Memory B cell (primary cell): Measurements from ENCODE around the gene GPALPP1.
A peak's percentile ranks its signal among the peaks of the same experiment; 100 is the strongest.
"Not testable (repeated sequence)": the region's sequence is repeated elsewhere in the genome, so short reads cannot be mapped to it uniquely, and the experiment has no call there.

Experiments used
- ATAC-seq: fragments of 150-1000 bp; cut with Tn5 transposase; 2 replicates; pipeline ENCODE4 v1.10.0; 2021; ENCODE audit warnings: low read depth, mild to moderate bottlenecking, moderate library complexity
- DNase-seq, 2 donors: peaks; one replicate each; pipeline ENCODE4 v3.0.0; 2022; ENCODE audit warnings: low spot score in 2 of 2
- H3K27ac Mint-ChIP-seq: one replicate; pipeline ENCODE4 v1.8.0; 2022; ENCODE audit warnings: mild to moderate bottlenecking, moderate library complexity, mixed read lengths
- H3K27me3 Mint-ChIP-seq: one replicate; pipeline ENCODE4 v1.8.0; 2022; ENCODE audit warnings: mixed read lengths
- H3K36me3 Mint-ChIP-seq: one replicate; pipeline ENCODE4 v1.8.0; 2022; ENCODE audit warnings: mild to moderate bottlenecking, mixed read lengths
- H3K4me1 Mint-ChIP-seq: one replicate; pipeline ENCODE4 v1.8.0; 2022; ENCODE audit warnings: mixed read lengths
- H3K4me3 Mint-ChIP-seq: one replicate; pipeline ENCODE4 v1.8.0; 2022; ENCODE audit warnings: mild to moderate bottlenecking, moderate library complexity, mixed read lengths
- H3K9me3 Mint-ChIP-seq: one replicate; pipeline ENCODE4 v1.8.0; 2022; ENCODE audit warnings: mixed read lengths

The GPALPP1 gene, protein sequence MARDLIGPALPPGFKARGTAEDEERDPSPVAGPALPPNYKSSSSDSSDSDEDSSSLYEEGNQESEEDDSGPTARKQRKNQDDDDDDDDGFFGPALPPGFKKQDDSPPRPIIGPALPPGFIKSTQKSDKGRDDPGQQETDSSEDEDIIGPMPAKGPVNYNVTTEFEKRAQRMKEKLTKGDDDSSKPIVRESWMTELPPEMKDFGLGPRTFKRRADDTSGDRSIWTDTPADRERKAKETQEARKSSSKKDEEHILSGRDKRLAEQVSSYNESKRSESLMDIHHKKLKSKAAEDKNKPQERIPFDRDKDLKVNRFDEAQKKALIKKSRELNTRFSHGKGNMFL

DNA sequence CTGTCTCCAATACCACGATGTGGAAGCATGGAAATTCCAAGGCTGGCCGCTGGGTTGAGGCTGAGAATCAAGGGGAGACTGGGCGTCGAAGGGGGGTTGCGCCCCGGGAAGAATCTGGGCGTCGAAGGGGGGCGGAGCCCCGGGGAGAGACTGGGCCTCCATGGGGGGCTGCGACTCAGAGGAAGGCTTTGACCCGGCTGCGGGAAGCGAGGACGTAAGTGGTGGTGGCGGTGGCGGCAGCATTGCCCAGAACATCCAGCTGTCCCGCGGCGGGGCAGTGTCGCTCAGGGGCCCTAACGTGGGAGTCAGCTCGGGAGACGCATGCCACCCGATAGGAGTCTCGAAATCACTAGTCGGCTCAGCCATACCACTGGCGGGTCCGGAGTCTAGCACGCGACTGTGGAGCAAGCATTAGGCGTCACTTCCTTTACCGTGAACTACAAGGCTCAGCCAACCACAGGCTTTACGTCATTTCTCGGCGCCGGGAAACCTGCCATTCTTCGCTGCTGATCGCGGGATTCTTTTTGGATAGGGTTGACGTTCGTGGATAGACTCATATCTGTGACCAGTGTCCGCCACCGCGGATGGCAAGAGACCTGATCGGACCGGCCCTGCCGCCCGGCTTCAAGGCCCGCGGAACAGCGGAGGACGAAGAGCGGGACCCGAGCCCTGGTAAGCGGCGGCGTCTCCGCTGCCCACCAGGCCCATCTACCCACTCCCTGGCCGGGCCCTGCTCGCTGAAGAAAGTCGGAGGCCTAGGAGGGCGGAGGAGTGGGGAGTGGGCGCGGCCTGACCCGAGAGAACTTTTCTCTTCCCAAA, at the start of gene GPALPP1, which contains the start of gene NUFIP1:
TSS of gene GPALPP1 (plus strand) at position 468 of the 819 bp plus-strand sequence. CDS start at position 585, 117 bp downstream.
TSS of gene NUFIP1 (minus strand) at position 401 of the 819 bp plus-strand sequence. CDS start at position 366, 35 bp downstream.
- peak within 1 kb of the TSS; percentile 98 for H3K27ac Mint-ChIP-seq
- DNase-seq = peak; percentile 82 to 84
- H3K4me3 Mint-ChIP-seq = peak within 1 kb of the TSS; percentile 98
- peak; percentile 96 for ATAC-seq
- H3K27me3 Mint-ChIP-seq = no peaks in the 10 kb centered on the region
- no peaks in the 10 kb centered on the region for H3K9me3 Mint-ChIP-seq
- H3K36me3 Mint-ChIP-seq = peaks cover 8% of the 10 kb centered on the region
- H3K4me1 Mint-ChIP-seq = peaks cover 27% of the 10 kb centered on the region

DNA sequence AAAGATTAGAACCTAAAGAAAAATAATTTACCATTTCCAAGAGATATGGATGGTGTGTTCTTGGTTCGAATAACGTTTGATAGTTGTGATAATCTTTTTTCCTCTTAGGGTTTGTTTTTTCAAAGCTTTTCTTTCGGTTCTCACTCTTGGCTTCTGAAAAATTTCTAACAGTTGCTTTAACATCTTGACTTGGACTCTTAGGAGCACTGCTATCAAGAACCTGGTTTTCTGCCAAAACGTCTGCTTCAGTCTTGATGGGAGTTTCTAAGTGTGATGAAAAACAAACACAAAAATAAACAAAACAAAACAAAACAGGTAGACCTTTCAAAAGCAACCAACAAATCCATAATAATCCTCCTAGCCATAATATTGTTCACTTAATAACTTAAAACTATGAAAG, 45.9 kb upstream of the GPALPP1 start:
- H3K36me3 Mint-ChIP-seq, DNase-seq, H3K4me3 Mint-ChIP-seq, H3K27me3 Mint-ChIP-seq, ATAC-seq, H3K4me1 Mint-ChIP-seq, H3K9me3 Mint-ChIP-seq, H3K27ac Mint-ChIP-seq: not testable (repeated sequence)

DNA sequence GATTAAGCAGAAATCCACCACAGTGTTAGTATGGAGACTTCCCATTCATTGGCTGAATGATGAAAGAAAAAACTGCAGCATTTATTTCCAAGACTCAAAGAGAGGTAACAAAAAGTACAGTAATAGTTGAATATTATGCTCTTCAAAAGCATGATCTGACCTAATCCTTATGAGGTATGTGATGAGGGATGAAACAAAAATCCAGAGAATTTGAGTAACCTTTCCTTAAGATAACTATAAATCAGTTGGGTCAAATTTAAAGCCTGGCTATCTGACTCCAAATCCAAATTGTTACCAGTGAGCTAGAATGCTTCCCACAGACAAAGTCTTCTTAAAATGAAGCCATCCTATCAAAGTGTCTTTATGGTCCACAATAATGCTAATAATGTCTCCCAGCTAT, 38.2 kb upstream of the GPALPP1 start:
- Mint-ChIP-seq H3K27me3 (no peaks in the 10 kb centered on the region), H3K9me3 (no peaks in the 10 kb centered on the region), H3K27ac (no peak overlapping the region), H3K4me3 (no peak overlapping the region), H3K36me3 (peaks cover 8% of the 10 kb centered on the region), H3K4me1 (no peaks in the 10 kb centered on the region)
- ATAC-seq = no peak
- DNase-seq = no peak

DNA sequence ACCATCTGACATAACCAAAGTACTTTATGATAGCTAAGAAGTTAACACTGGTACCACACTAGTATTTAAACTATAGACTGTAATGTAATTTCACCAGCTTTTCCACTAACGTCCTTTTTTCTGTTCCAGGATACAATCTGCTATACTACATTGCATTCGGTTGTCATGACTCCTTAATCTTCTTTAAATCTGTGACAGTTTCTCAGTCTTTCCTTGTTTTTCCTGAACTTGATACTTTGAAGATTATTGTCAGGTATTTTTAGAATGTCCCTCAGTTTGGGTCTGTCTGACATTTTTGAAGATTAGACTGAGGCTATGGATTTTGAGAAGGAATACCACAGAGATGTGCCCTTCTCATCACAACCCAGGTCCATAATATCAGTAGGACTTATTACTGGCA, 36.7 kb upstream of the GPALPP1 start:
- DNase-seq = no peak
- no peak for ATAC-seq
- Mint-ChIP-seq H3K9me3 (no peaks in the 10 kb centered on the region), H3K27me3 (no peaks in the 10 kb centered on the region), H3K36me3 (peaks cover 8% of the 10 kb centered on the region), H3K4me1 (no peaks in the 10 kb centered on the region), H3K27ac (no peak overlapping the region), H3K4me3 (no peak overlapping the region)

DNA sequence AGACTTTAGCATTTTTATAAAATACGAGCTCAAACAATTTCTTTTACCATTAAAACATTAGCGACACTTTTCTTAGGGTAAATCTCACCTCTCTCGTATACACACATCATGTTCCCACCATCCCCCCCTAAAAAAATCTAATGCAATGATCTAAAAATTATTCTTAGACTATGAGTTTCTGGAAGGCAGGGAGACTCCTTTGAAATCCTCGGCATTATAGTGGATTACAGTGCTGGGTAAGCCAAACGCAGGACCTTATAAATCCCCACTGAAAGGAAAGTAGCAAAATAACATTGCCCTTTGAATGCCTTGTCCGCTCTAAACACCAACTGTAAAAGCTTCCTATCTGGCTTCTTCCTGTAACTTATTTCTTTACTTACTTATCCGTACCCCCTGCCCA, 35.1 kb upstream of the GPALPP1 start:
- Mint-ChIP-seq H3K4me3 (no peak overlapping the region), H3K4me1 (no peaks in the 10 kb centered on the region), H3K27ac (no peak overlapping the region), H3K36me3 (peaks cover 7% of the 10 kb centered on the region), H3K27me3 (no peaks in the 10 kb centered on the region), H3K9me3 (no peaks in the 10 kb centered on the region)
- DNase-seq (no peak), ATAC-seq (no peak)

DNA sequence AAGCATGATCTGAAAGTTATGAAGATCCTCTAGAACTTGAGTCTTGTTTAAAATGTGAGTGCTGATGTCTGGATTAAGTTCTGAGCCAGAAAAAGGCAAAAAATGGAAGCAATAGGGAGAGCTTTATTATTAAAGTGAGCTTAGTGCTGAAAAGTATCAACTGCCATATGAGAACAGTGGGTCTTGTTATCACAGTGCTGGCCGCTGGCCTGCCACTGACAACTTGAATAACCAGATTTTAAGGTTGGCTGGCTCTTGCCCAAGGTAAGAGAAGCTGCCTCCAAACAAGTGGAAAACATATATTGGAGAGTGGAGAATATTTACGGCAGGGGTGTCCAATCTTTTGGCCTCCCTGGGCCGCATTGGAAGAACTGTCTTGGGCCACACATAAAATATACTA, 33.9 kb upstream of the GPALPP1 start:
- ATAC-seq = no peak
- H3K4me1 Mint-ChIP-seq = no peaks in the 10 kb centered on the region
- no peak for DNase-seq
- H3K27me3 Mint-ChIP-seq = no peaks in the 10 kb centered on the region
- no peaks in the 10 kb centered on the region for H3K9me3 Mint-ChIP-seq
- H3K4me3 Mint-ChIP-seq = no peak overlapping the region
- peaks cover 6% of the 10 kb centered on the region for H3K36me3 Mint-ChIP-seq
- H3K27ac Mint-ChIP-seq = no peak overlapping the region

DNA sequence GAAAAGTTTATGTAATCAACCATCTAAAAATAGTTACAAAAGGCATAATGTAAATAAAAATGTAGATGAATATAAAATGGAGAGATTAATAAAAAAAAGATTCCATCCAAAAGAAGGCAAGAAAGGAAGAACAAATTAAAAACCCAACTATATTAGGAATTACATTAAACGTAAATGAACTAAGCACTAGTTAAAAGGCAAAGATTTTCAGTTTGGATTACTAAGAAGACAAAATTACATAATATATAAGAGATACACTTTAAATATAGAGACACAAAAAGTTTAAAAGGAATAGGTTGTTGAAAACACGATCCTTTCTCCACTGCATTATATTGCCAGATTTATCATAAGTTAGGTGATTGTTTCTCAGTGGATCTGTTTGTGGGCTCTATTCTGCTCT, 27.3 kb upstream of the GPALPP1 start:
- H3K27me3 Mint-ChIP-seq = no peaks in the 10 kb centered on the region

DNA sequence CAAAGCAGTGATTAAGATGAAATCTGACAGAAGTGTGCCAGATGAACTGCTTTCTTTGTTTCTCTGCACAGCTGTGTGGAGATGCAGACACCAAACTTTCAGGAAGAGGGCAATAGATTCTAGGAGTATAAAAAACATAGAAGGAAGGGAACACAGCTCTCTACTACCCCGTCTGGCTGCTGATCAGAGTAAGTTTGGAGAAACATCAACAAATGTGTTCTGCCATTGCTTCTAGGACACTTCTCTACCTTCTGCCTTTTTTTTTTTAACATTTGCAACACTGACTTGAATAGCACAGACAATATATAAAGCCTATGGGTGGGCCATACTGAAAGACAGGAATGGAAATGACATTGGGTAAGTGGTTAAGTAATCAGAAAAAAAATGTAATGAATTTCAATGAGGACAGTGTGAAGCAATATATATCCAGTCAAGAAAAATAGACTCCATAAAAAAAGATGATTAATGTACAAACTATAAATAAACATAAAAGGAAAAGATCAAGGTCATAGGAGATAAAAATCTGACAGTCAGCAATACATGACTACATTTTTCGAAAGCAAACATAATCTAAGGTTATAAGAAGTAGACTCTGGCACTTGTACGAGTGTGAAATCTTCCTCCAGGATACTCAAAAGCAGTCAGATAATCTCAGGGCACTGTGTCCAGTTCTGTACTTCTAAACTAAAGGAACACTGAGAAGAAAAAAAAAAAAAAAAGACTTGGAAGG, 21.5 kb upstream of the GPALPP1 start:
- no peak overlapping the region for H3K4me3 Mint-ChIP-seq
- H3K36me3 Mint-ChIP-seq = peaks cover 27% of the 10 kb centered on the region
- no peaks in the 10 kb centered on the region for H3K9me3 Mint-ChIP-seq
- DNase-seq = no peak
- H3K27ac Mint-ChIP-seq = peak overlapping the region; percentile 31
- no peaks in the 10 kb centered on the region for H3K4me1 Mint-ChIP-seq
- H3K27me3 Mint-ChIP-seq = no peaks in the 10 kb centered on the region
- ATAC-seq = no peak

More for the DNA sequence above, 27.3 kb upstream of the GPALPP1 start:
- Mint-ChIP-seq H3K4me1 (no peaks in the 10 kb centered on the region), H3K27ac (no peak overlapping the region), H3K36me3 (peaks cover 37% of the 10 kb centered on the region), H3K4me3 (no peak overlapping the region), H3K9me3 (peaks cover 7% of the 10 kb centered on the region)
- ATAC-seq (no peak), DNase-seq (no peak)

DNA sequence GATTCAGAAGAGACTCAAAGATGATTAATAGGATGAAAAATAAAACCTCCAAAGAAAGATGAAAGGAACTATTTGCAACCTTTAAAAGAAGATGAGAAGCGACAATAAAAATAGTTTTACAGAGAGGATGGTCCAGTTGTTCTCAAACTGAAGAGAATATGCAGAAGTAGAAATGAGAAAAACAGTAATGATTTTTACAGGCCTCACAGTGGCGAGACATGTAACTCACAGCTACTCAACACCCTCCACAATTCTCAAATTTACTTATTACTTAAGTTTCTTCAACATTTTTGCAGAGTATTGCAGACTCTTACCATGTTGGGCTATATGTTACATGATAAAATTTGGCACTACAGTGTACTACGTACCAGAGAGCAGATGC, 20.9 kb upstream of the GPALPP1 start:
- Mint-ChIP-seq H3K9me3 (no peaks in the 10 kb centered on the region), H3K4me1 (no peaks in the 10 kb centered on the region), H3K36me3 (peaks cover 23% of the 10 kb centered on the region), H3K4me3 (no peak overlapping the region), H3K27ac (peak overlapping the region; percentile 31), H3K27me3 (no peaks in the 10 kb centered on the region)
- DNase-seq (no peak), ATAC-seq (no peak)

DNA sequence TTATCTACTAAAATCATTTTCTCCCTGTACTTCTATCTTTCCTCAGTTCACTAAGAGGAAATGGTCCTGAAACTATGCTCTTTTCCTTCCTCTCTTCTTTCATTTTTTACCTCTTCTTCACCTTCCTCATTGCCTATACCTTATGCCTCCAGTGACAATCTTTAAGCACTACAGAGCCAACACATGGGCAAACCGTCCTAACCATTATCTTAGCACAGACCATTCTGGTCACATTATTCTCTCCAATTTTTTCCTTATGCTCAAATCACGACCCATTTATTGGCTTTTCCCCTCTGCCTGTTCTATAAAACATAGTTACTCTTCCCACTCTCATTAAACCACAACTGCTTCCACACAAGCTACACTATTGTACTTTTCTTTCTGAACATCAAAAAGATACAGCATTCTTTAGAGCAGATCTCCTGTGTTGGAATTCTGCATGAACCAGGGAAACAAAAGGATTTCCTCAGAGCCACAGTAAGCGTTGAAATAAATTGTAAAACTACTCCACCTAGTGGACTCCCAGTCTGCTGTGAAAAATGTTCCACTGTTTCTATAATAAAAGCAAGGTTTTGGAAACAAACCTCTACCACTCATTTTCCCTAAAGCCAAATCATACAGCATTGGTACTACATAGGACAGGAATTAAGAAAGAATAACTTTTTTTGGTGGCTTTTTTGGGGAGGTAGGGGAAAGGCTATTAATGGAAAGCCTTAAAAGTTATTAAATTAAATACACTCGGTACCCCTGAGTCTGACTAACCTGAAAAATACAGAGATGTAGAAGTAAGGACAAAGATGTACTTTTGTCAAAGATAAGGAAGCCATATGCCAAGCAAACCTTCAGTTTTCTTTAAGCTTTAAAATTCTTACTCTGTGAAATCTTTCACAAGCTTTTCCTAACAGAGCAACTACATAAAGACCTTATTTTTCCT, 19.5 kb upstream of the GPALPP1 start:
- Mint-ChIP-seq H3K27me3 (no peaks in the 10 kb centered on the region), H3K9me3 (no peaks in the 10 kb centered on the region), H3K4me1 (no peaks in the 10 kb centered on the region), H3K27ac (no peak overlapping the region), H3K36me3 (peaks cover 15% of the 10 kb centered on the region), H3K4me3 (no peak overlapping the region)
- ATAC-seq (no peak), DNase-seq (no peak)

DNA sequence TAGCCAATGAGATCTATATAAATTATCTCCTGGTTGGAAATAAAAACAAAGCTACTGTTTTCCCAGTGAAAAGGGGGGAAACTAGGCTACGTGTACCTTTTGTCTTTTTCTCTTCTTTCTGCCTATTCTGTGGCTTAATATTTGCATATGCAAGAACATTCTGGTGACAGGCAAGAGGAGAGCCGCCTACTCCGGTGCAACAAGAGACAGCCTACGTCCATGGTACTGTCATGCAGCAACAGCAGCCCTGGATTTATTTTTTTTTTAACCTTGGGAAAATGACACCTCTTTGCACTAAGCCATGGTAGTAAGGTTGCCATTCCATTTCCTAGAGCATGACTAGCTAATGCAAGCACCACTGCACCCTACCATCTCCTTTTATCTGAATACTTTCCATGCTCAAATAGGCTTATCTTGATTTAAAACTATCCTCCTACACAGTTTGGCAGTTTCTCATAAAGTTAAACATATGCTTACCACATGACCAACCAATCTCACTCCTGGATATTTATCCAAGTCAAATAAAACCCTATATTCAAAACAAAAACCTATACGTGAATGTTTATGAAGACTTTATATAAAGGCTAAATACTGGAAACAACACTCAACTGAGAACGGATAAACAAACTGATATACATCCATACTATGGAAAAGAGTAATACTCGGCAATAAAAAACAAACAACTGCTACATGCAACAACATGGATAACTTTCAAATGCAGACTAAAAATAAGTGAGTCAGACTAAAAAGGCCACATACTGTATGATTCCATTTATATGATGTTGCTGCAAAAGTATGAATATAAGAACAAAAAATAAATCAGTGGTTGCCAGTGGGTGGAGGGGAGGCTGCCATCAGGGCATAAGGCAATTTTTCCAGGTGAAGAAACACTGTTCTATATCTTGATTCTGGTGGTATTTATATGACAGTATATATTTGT, 17.4 kb upstream of the GPALPP1 start:
- ATAC-seq (no peak), DNase-seq (no peak)
- Mint-ChIP-seq H3K9me3 (no peaks in the 10 kb centered on the region), H3K36me3 (peaks cover 10% of the 10 kb centered on the region), H3K27me3 (no peaks in the 10 kb centered on the region), H3K27ac (no peak overlapping the region), H3K4me1 (no peaks in the 10 kb centered on the region), H3K4me3 (no peak overlapping the region)

DNA sequence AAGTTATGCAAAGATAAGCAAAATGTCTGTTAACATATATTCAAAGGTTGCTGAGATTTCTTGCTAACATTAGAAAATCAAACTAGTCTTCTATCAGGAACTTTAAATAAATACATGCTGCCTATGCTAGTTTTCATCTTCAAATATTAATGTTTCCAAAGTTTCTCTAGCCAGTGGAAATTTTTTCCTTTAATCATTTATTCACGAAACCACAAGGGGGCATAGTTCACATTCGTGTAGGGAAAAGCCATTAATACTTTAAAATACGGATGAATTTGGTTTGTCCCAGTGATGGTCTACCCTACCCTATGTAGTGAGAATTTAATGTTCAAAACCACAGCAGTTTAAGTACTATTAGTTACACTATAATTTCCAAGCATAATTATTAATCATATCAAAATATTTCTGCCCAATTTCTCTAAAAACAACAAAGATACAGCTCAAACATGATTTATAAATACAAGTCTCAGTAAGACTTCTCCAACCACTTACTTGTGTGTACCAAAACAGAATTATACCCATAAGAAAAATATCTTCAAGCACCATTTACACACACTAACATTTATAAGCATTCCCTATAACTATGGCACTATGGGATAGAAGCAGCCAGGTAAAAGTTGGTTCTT, 16.3 kb upstream of the GPALPP1 start:
- no peak overlapping the region for H3K4me3 Mint-ChIP-seq
- H3K27ac Mint-ChIP-seq = no peak overlapping the region
- DNase-seq = no peak
- no peaks in the 10 kb centered on the region for H3K27me3 Mint-ChIP-seq
- ATAC-seq = no peak
- no peaks in the 10 kb centered on the region for H3K4me1 Mint-ChIP-seq
- H3K9me3 Mint-ChIP-seq = no peaks in the 10 kb centered on the region
- H3K36me3 Mint-ChIP-seq = peaks cover 6% of the 10 kb centered on the region
